ENCODE data around the gene MYO5A. TPM values are rescaled to one million over a fixed set of nuclear protein-coding genes. Genes with fewer than 3 reads are reported as not detected.
A peak's percentile ranks its signal among the peaks of the same experiment; 100 is the strongest.

The MYO5A gene
- total RNA-seq, 1 experiment from 2014 or later: 17.6 TPM

- H3K4me1 ChIP-seq (ENCODE audit: control insufficient read depth in 1 of 2, insufficient read depth in 2 of 2, low read length in 2 of 2): peaks cover 0 to 7% of the 10 kb centered on the region in 2 experiments; a peak in 3 of 4 replicates
- ChIA-PET RAD21 (ENCODE audit: low non-redundant PET in 1 of 2, low total read pairs in 2 of 2, uncharacterized antibody in 2 of 2, unreplicated experiment in 2 of 2) (no interaction called here), CTCF (interaction anchor here (0.6 kb wide), 1 partner anchor 209 kb away, joined by 3 read pairs; no protein-coding TSS in a partner anchor), POLR2A (no interaction called here)
- H3K4me2 ChIP-seq (ENCODE audit: low read length): peak overlapping the region; percentile 21; the same call in 1 of the 2 replicates
- H4K20me1 ChIP-seq (ENCODE audit: insufficient read depth): no peaks in the 10 kb centered on the region
- intact Hi-C loops (cut with micrococcal nuclease): no loop called here
- H3K9me2 ChIP-seq (ENCODE audit: insufficient read depth): no peaks in the 10 kb centered on the region
- H3K9me3 ChIP-seq (ENCODE audit: control insufficient read depth in 1 of 2, insufficient read depth in 1 of 2, low read depth in 1 of 2, low read length in 2 of 2): no peaks in the 10 kb centered on the region
- no peaks in the 10 kb centered on the region for H3K79me2 ChIP-seq (ENCODE audit: insufficient read depth, low read length)
- H3K27ac ChIP-seq (ENCODE audit: low read depth, low read length): no peak overlapping the region
- H3K27me3 ChIP-seq (ENCODE audit: insufficient read depth, low read length): no peaks in the 10 kb centered on the region
- no peak for DNase-seq (ENCODE audit: low read depth, low spot score)
- no peak for ATAC-seq
- no peak overlapping the region for H3K9ac ChIP-seq (ENCODE audit: low read length)
- H2AFZ ChIP-seq (ENCODE audit: low read depth, low read length, poor library complexity, severe bottlenecking): no peak overlapping the region
- no TSS peak for BruUV-seq (replicated peaks)
- no peak overlapping the region for H3K4me3 ChIP-seq (replicated peaks in 1 of 2; ENCODE audit: low read depth in 1 of 2, low read length in 2 of 2)
- no peak for TF ChIP-seq EZH2phosphoT487 (IDR thresholded peaks at IDR 0.05; ENCODE audit: borderline replicate concordance)
- TF ChIP-seq CTCF (IDR thresholded peaks at IDR 0.05 in 2 of 3, conservative IDR thresholded peaks at IDR 0.05 in 1 of 3; ENCODE audit: borderline replicate concordance in 1 of 3, insufficient read depth in 1 of 3, low read depth in 2 of 3, low read length in 2 of 3): 0 out of 6 replicates have a peak, but pooled peaks of 1 of the 3 experiments have one; percentile 7
- TF ChIP-seq RAD21 (IDR thresholded peaks at IDR 0.05; ENCODE audit: low read depth): no peak
- no peak for TF ChIP-seq SP1 (IDR thresholded peaks at IDR 0.05; ENCODE audit: low read depth)
- no peak for TF ChIP-seq YY1 (IDR thresholded peaks at IDR 0.05; ENCODE audit: extremely low read depth, insufficient replicate concordance, low read depth, low read length)
- TF ChIP-seq CEBPB (IDR thresholded peaks at IDR 0.05; ENCODE audit: low read depth): no peak
- H3K36me3 ChIP-seq (ENCODE audit: control insufficient read depth in 1 of 2, insufficient read depth in 2 of 2, low read length in 2 of 2): no peaks in the 10 kb centered on the region
Observed at GRCh38 chr15:52463638-52464037, 65.0 kb downstream of the MYO5A start.

DNA sequence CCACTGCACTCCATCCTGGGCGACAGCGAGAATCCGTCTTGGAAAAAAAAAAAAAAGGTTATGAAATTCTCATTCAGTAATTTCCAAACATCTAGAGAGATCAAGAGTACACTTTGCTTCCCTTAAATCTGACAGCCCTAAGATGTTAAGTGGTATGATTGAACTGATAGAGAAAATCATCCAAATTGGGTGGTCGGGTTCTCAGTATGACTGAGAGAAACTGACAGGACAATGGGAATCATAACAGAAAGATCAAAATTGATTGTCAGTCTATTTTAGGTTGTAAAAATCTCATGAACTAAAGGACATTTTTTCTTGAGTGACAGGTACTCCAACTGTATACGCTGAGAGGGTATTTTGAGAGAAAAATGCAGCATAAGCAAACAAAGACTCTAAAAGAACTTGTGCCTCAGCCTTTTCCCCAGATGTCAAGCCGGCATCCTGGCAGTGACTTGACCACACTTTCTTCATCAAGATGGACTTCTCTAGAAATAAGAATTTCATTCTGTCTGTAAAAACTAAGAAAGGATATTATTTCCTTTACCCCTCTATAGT is 65.8 kb downstream of the MYO5A start:
- no peak for ATAC-seq
- TF ChIP-seq EGR1 (IDR thresholded peaks at IDR 0.05; ENCODE audit: low read depth) (no peak), REST (IDR thresholded peaks at IDR 0.05; ENCODE audit: low read depth) (no peak), TCF7L2 (IDR thresholded peaks at IDR 0.05; ENCODE audit: borderline replicate concordance, extremely low read depth, insufficient read depth, insufficient read length) (no peak), EZH2phosphoT487 (IDR thresholded peaks at IDR 0.05; ENCODE audit: borderline replicate concordance) (no peak), ZFX (IDR thresholded peaks at IDR 0.05) (no peak), ELF1 (IDR thresholded peaks at IDR 0.05; ENCODE audit: borderline replicate concordance, low read depth) (no peak)
- no peaks in the 10 kb centered on the region for H4K20me1 ChIP-seq (ENCODE audit: insufficient read depth)
- no peak overlapping the region for H3K4me3 ChIP-seq (replicated peaks in 1 of 2; ENCODE audit: low read depth in 1 of 2, low read length in 2 of 2)
- POLR2A ChIA-PET: no interaction called here
- RAD21 ChIA-PET (ENCODE audit: low non-redundant PET in 1 of 2, low total read pairs in 2 of 2, uncharacterized antibody in 2 of 2, unreplicated experiment in 2 of 2): no interaction called here
- no TSS peak for BruUV-seq (replicated peaks)
- intact Hi-C loops (cut with micrococcal nuclease): no loop called here
- no peak overlapping the region for H2AFZ ChIP-seq (ENCODE audit: low read depth, low read length, poor library complexity, severe bottlenecking)
- no peaks in the 10 kb centered on the region for H3K9me3 ChIP-seq (ENCODE audit: control insufficient read depth in 1 of 2, insufficient read depth in 1 of 2, low read depth in 1 of 2, low read length in 2 of 2)
- no peaks in the 10 kb centered on the region for H3K27me3 ChIP-seq (ENCODE audit: insufficient read depth, low read length)
- DNase-seq (ENCODE audit: low read depth, low spot score): no peak
- H3K27ac ChIP-seq (ENCODE audit: low read depth, low read length): no peak overlapping the region
- no peaks in the 10 kb centered on the region for H3K36me3 ChIP-seq (ENCODE audit: control insufficient read depth in 1 of 2, insufficient read depth in 2 of 2, low read length in 2 of 2)
- H3K4me1 ChIP-seq (ENCODE audit: control insufficient read depth in 1 of 2, insufficient read depth in 2 of 2, low read length in 2 of 2): peaks cover 0 to 7% of the 10 kb centered on the region in 2 experiments; a peak in 3 of 4 replicates
- H3K79me2 ChIP-seq (ENCODE audit: insufficient read depth, low read length): no peaks in the 10 kb centered on the region
- no peaks in the 10 kb centered on the region for H3K9me2 ChIP-seq (ENCODE audit: insufficient read depth)
- CTCF ChIA-PET: interaction anchor here (0.6 kb wide), 1 partner anchor 208 kb away, joined by 3 read pairs; no protein-coding TSS in a partner anchor
- H3K4me2 ChIP-seq (ENCODE audit: low read length): no peak overlapping the region
- H3K9ac ChIP-seq (ENCODE audit: low read length): no peak overlapping the region

Data from HCT116 (cell line).